ENCODE results near the gene SPOCD1.

Gene SPOCD1

DNA sequence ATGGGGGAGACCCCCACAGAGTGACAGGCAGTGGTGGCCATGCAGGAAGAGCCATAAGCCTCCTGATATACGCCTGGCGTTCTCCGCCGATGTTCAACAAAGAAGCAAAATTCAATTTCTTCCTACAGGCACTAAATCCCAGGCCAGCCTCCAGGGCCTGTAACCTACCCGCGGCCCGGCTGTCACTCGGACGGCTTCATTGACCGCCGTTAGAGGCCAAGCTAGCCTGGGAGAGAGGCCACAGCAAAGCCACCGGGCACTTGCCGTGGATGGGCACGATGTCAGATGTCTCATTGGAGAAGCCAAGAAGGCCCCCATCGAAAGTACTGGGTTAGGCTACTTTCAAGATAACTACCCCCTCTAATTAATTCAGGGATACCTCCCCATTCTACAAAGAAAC is 61.4 kb downstream of the SPOCD1 start:
- no peak for DNase-seq

DNA sequence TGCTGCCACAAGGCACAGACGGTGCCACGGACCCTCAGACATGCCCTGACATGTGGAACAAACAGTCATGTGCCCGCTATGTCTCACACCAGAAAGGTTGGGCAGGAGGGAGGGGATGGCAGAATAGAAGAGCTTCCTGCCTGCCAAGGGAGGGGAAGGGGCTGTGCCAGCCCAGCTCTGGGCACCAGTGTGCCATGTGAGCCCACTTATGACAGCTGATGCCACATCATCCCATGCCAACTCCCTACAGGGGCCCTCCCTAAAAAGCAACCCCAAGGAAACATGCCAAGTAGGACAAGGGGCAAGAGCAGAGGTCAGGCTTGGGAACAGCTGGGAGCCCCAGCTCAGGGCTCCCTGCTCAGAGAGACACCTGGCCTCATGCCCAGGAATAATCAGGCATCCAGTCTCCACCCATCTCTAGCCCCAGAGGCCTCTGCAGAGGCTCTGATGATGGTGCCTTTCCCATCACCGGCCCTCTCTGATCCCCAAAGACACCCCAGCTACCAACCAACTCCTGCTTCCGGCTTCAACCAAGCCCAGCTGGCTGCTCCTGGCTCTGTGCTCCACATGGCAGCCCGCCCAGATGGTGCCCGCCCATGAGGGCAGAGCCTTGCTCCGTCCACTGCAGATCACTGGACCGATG is 62.0 kb downstream of the SPOCD1 start:
- no peak for DNase-seq

DNA sequence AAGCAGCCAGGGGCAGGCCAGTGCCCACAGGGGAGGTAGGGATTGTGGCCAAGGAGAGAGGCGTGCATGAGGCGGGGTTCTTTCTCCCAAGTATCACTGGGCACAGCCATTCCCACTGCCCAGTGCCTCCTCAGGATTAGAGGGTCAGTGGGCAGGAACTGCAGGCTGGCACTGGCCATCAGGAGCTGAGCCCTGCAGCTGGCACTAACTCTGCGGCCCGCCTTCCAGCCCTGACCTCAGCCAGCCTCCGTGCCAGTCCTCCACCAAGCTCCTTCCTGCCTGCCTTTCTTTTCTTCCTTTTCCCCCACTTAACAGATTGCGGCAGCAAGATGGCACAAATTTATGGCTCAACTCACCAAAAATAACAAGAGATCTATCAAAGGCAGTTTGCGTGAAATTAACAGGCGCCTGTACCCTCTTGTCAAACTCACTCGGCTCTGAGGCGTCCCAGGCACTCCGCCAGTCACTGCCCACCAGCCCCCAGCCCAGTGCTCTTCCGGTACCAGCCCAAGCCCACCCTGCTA is 62.8 kb downstream of the SPOCD1 start:
- DNase-seq: no peak

DNA sequence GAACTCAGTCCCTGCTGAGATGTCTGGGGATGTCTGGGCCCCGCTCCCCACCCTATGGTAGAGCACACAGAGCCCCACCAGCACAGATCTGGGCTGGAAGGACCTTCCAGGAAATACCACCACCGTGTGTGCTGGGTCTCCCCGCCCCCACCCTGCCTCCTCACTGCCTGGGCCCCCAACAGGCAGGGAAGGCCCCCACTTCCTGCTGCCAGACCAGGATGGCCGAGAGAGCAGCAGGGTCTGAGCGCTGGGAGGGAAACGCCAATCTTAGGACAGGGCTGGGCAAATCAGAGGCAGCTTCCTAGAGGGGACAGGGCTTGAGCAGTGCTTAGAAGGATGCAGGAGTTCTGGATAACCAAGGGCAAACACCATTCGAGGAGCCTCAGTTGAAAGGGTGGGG is 63.6 kb downstream of the SPOCD1 start:
- no peak for DNase-seq

DNA sequence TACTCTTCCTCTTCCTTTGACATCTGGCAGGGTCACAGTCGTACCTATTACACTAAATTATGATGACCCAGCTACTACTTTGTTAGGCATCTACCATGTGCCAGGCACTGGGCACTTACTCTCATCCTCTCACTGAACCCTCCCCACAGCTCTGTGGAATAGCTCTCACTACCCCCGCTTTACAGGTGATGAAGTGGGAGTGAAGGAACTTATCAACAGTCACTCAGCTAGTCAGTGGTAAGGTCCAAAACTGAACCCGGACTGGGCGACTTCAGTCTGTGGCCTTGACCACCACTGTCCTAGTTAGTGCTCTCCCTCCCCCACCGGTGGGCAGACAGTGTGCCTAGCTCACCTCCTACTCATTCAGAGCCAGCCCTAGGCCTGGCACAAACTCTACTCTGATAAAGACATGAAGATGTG is 64.0 kb downstream of the SPOCD1 start:
- DNase-seq: no peak

DNA sequence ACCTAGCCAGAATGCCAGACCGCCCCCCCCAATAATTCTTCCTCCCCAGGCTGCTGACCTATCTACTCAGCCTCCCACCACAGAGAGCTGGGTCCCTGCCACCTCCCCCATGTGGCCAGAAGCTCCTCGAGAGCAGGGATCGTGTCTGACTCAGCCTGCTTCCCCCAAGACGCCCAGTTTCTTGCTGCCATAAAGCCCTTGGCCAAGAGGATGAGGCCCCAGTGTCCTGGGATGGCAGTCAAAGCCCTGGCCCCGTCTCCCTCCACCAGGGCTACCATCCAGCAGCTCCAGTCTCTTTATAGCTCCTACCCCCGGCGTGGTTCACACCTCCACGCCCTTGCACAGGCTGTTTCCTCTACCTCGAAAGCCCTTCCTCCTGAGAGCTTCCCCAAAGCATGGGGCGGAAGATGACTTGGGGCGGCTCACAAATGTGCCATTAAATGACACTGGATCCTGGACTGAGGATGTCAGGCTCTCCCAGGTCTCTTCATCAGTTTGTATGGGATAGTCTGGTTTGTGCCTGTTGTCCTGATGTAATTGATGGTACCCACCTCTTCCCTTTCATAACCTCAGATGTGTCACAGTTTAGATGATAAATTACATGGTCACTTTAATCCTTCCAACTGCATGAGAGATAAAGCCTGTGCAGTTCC is 64.8 kb downstream of the SPOCD1 start:
- DNase-seq: no peak

DNA sequence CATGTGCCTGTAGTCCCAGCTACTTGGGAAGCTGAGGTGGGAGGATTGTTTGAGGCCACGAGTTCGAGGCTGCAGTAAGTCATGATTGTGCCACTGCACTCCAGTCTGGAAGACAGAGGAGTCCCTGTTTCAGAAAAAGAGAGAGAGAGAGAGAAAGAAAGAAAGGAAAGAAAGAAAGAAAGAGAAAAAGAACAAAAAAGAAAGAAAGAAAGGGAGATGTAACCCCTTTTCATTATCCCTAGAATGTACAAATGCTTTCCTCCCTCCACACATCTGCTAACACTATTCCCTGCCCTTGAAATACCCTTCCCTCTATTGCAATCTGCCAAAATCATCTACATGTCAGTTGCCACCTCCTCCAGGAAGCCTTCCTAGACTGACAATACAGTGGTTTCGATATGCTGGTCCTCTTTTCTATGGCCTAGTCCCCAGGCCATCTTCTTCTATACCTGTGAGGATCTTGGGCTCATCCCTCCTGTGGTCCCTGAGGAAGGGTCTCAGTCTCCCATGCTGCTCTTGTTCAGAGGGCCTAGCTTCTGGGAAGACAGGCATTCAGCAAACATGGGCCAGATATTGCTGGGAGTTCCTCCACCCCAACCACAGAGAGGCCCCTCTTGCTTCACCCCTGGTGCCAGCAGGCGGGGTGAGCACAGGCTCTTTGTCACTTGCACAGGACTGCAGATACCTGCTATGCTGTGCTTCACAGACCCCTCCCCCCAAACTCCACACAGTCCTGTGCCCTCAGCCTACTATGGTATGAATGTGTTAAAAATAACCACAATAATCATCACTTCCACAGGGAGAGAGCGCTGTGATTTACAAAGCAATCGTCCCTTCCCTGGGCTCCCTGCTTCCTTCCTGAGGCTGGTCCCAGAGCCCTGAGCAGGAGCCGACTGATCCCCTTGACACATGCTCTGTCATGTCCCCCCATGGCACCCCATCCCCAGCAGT is 65.8 kb downstream of the SPOCD1 start:
- DNase-seq: no peak

DNA sequence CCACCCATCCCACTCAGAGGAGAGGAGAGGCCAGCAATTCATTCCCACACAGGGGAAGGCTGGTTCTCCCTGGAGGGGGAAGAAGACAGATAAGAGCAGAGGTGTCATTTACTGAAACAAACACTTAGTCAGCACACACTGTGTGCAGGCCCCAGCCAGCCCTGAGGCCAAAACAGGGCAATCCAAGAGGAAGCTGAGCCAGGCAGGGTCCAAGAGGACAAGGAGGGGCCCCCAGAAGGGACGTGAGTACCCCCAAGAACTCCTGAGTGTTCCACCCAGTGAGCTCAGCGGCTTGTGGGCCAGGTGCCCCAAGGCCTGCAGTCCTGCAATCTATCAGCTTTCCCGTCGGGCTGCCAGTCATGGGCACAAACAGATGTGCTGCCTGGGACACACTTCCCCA is 67.5 kb downstream of the SPOCD1 start:
- DNase-seq: no peak

DNA sequence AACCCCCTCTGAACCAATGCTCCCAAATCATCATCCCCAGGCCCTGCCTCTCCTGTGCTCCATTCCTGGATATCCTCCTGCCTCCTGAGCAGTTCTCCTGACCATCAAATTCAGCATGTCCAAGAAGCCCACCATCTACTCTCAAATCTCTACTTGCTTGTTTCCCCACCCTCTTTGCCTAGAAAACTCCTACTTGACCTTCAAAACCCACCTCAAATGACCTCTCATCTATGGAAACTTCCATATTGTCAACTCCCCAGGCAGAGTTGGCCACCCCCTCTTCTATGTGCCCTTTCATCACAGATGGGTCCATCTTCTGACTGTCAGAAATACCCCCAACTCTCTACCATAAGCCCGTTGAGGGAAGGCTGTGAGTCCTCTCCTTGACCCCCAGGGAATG is 68.5 kb downstream of the SPOCD1 start:
- DNase-seq: no peak

DNA sequence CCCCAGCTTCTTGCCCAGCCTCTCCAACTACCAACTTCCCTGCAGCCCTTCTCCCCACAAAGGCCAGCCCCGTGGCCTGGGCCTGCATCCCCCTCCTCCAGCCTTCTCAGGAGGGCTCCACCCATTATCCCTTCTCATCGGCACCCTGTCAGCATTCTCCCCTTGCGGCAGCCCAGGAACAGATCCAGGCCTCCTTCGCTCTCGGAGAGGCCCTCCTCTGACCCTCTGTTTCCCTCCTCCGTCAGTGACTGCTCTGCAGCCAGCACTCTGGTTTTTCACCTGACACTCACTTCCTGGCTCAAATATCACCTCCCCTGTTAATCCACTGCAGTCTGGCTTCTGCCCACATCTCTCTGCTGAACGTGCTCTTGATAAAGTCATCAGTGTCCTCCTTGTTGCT is 69.1 kb downstream of the SPOCD1 start:
- DNase-seq: no peak

DNA sequence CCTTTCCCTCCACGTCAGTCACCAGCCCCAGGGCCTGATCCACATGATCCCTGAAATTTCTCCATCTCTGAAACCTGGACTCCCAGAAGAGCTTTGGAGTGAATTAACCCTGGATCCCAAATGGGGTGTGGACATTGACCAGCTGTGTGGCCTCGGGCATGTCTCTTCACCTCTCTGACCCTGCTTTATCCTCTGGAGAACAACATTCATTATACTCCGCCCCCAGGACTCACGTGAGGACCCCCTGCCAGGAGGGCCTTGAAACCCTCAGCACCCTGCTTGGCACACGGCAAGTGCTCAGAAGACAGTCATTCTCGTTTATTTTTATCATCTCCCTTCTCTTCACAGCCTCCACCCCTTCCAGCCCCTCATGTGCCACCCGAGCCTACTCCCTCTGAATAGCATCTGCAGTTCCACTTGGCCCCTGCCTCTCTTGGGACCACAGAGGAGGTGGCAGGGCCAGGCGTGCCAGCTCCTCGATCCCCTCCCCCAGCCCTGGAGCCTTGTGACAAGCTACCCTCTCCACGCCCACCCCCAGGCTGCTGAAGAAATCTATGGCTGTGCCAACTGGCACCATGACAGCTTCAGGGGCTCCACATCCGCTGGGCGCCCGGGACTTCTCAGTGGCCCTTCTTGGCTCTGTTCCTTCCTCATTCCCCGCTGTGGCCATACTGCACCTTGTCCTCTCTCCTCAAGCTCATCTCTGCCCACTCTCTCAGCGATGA is 69.7 kb downstream of the SPOCD1 start:
- DNase-seq: no peak

DNA sequence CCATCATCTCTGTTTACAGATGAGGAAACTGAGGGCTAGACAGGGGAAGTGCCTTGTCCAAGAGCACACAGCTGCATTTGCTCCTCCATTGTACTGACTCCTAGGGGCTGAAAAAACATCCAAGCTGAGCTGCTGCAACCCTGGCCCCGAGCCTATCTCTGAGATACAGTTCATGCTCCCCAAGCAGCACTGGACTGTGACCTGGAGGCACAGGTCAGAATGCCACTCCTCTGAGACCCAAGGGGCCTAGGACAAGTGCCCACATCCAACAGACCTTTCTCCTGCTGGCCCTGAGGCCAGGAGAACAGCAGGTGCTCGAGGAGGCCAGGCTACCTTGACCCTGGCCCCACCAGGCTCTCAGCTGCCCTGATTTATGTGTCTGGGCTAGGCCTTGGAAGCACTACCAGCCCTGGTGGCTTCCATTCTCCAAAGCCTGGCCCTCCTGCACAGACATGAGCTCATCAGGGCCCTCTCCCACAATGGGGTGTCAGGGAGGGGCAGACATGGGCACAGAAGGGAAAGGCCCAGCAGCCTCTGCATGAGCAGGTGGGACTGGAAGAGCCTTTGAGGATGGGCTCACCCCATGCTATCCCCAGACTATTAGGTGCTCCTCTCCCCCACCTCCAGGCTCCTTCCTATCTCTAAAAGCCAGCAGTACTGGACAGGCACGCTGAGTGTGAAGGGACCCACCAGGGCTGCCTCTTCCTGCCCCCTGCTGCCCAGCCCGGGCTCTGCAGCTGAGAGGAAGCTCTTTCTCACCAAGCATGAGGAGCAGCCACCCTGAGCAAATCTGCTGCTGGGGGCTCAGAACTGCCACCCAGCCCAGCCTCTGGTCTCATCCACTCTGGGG is 70.5 kb downstream of the SPOCD1 start:
- peak; percentile 61 for DNase-seq

DNA sequence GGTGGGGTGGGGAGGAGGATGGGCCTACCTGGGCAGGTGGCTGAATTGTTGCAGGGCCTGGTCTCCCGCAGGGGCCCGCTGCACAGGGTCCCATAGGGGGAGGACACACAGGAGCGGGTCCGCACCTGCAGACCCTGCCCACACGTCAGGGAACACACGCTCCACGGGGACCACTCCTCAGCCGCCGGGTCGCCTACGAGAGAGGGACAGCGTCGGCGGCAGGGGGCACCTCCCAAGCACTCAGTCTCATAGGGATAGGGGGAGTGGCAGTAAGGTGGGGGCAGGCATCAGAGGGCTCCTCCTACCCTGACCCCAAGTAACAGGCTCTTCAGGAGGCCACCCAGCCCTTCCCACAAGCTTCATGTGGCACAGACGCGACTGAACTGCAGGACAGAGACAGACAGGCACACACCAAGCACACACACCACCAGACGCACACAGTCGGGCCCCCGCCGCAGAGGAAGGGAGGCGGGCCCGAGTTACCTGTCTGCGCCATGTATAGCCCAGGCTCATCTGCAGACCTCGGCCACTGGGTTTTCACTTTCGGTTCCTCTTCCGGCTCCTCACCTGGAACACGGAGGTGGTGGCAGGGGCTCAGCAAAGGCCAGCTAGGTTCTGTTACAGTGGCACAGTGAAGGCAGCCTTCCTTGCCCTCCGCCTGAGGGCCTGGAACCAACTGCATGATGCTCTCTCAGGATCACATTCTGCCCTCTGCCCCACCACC is 71.5 kb downstream of the SPOCD1 start:
- no peak for DNase-seq

DNA sequence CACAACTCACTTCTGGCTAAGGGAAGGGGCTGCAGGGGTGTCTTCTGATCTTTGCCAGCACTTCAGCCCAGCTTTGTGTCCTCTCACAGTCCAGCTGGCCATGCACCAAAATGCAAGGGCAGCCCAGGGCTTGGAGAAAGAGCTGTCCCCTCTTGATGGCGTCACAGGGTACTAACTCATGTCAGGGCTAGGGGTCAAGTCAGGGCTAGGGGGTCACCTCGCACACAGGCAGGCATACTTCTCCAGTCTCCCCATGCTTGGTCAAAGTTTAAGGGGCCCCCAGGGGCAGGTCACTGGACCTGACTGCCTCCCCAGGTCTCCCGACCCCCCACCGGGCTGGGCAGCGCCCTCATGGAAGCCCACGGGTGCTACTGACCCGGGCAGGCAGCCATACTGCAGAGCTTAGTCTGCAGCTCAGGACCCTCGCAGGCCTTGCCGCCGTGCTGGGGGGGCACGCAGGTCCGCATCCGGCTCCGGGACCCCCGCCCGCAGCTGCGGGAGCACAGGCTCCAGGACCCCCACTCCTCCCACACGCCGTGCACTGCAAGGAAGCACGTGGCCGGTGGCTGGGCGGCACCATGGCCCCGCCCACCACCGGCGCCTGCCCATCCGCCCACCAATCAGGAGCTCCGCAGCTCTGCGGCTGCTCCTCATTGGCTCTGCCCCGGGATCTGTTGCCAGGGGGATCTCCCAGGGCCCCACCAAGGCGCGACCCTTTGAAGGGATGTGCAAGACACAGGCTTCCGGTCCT is 73.2 kb downstream of the SPOCD1 start:
- no peak for DNase-seq
